MM.1S (cell line): ENCODE data around the gene DLX1.

Experiments
- CTCF ChIP-seq: fragments of 300-600 bp; sonication (generic); IDR thresholded peaks from 2 replicates; pipeline ENCODE4 v1.5.1; 2016; ENCODE audit warnings: antibody characterized with exemption, low read length, mixed read lengths
- EZH2 ChIP-seq: fragments of 300-600 bp; sonication (generic); optimal IDR thresholded peaks from 2 replicates; pipeline ENCODE3; 2017; ENCODE audit warnings: low read depth, mild to moderate bottlenecking, antibody characterized with exemption, low read length, mixed read lengths

GRCh38 chr2:172038121-172038520, 47.2 kb upstream of the DLX1 start:
- TF ChIP-seq CTCF, result no peak
- TF ChIP-seq EZH2, result no peak
